HCT116 (cell line): Measurements from ENCODE around the gene FYCO1.

Source experiments
- JUND ChIP-seq: IDR thresholded peaks from 2 replicates; pipeline ENCODE4 v1.6.1; 2012
- POLR2A ChIP-seq: IDR thresholded peaks from 2 replicates; pipeline ENCODE4 v1.7.0; 2011; ENCODE audit warnings: borderline replicate concordance; ENCODE audit not compliant: insufficient read depth, insufficient read length; ENCODE audit errors: extremely low read depth
- TF ChIP-seq, protein P1 (sequence below): IDR thresholded peaks from 2 replicates; pipeline ENCODE4 v1.6.1; 2011; ENCODE audit warnings: mild to moderate bottlenecking, low read length, moderate library complexity; ENCODE audit not compliant: insufficient replicate concordance; ENCODE audit errors: extremely low read depth
- TF ChIP-seq, protein P2 (sequence below): IDR thresholded peaks from 2 replicates; pipeline ENCODE4 v1.6.1; 2012

DNA sequence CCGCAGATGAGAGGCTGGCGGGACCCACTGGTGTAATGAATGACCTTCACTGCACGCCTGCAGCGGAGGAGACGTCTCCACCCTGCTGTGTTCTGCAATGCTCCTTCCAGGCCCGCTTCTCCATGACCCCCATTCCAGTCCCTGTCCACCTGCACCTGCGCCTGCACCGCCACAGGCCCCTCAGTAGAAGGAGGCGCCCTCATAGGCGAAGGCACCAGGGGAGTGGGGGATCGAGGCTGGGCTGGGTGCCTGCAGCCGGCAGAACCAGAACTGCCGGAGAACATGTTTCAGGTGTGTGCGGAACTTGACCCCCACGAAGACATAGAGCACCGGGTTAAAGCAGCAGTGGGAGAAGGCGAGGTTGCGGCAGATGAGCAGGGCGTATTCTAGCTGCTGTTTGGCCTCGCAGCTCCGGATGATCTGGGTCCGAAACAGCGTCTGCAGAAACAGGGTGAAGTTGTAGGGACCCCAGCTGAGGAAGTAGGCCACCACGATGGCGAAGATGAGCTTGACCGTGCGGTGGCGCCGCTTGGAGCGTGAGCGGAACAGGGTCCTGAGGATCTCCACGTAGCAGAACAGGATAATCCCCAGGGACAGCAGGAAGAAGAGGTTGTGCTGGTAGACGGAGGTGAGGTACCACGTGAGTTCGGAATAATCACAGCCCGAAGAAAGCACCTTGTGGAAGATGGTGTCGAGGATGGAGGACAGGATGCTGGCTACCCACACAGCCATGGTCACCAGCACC, 25.3 kb upstream of the FYCO1 start:
- no peak for TF ChIP-seq POLR2A
- TF ChIP-seq, protein P1, sequence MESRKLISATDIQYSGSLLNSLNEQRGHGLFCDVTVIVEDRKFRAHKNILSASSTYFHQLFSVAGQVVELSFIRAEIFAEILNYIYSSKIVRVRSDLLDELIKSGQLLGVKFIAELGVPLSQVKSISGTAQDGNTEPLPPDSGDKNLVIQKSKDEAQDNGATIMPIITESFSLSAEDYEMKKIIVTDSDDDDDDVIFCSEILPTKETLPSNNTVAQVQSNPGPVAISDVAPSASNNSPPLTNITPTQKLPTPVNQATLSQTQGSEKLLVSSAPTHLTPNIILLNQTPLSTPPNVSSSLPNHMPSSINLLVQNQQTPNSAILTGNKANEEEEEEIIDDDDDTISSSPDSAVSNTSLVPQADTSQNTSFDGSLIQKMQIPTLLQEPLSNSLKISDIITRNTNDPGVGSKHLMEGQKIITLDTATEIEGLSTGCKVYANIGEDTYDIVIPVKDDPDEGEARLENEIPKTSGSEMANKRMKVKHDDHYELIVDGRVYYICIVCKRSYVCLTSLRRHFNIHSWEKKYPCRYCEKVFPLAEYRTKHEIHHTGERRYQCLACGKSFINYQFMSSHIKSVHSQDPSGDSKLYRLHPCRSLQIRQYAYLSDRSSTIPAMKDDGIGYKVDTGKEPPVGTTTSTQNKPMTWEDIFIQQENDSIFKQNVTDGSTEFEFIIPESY = no peak
- TF ChIP-seq, protein P2, sequence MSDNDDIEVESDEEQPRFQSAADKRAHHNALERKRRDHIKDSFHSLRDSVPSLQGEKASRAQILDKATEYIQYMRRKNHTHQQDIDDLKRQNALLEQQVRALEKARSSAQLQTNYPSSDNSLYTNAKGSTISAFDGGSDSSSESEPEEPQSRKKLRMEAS = no peak
- TF ChIP-seq JUND = no peak
